Activated CD4-positive, alpha-beta T cell treated with anti-CD3 and anti-CD28 coated beads, Interleukin-2, Interleukin-6, amounts not matched to agents 100 ng/mL and 50 ng/mL, durations not matched to agents 16 hours and 8 hours (primary cell): ENCODE data around the gene BCL2L2.
A peak's percentile ranks its signal among the peaks of the same experiment; 100 is the strongest.

Source experiments
- DNase-seq: peaks from one replicate; pipeline ENCODE4 v3.0.0-alpha.2; 2020

The BCL2L2 gene

DNA sequence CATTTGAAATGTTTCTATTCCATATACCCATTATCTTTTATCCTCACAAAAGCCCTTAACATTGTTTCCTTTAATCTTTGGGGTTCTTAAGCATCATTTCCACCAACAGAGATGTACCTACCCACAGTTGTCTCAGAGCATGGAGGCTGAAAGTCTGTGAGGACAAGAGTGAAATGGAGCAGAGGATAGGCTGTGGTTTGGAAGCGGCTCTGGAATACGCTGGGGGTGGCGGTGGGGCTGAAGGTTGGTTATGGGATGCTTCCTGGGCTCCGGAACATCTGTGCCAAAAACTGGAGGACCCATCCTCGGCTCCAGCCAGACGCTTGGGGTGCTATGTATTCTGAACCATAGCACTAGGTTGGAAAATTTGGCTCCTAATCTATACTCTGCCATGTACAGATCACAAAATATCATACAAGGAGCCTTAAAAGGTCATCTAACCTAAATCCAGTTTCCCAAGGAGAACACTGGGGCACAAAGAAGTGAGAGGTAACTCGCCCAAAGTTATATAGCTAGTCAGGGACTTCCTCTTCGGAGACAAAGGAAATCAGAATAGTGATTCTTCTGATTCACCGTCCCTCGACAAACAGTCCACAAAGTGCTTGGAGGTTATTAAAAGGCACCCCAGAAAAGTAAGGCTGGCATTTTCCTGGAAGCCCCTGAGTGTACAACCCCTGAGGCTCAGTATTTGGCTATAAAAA, 6.5 kb upstream of the BCL2L2 start:
- DNase-seq, result peak; percentile 13

DNA sequence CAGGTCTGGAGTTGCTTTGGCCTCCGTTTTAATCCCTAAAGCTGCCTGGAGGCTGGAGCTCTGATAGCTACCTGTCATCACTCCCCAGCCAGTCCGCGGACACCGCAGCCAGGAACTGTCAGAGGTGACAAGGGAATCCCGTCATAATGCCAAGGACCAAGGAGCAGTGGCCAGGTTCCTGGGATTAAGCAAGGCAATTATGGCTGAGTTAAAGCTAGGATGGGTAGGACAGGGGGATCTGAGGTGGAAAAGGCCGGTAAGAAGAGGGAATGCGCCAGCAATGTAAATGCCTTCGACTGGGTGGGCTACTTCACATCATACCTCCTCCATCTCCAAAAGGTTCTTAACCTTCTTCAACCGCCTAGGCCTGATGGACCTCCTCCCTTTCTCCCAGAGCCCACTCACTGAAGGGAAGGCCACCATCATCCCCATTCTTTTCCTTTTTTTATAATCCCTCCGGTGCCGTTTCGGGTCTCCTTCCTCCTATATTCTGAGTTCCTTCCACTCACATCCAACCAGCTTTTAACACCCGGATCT, 5.9 kb upstream of the BCL2L2 start:
- DNase-seq, result peak; percentile 21

DNA sequence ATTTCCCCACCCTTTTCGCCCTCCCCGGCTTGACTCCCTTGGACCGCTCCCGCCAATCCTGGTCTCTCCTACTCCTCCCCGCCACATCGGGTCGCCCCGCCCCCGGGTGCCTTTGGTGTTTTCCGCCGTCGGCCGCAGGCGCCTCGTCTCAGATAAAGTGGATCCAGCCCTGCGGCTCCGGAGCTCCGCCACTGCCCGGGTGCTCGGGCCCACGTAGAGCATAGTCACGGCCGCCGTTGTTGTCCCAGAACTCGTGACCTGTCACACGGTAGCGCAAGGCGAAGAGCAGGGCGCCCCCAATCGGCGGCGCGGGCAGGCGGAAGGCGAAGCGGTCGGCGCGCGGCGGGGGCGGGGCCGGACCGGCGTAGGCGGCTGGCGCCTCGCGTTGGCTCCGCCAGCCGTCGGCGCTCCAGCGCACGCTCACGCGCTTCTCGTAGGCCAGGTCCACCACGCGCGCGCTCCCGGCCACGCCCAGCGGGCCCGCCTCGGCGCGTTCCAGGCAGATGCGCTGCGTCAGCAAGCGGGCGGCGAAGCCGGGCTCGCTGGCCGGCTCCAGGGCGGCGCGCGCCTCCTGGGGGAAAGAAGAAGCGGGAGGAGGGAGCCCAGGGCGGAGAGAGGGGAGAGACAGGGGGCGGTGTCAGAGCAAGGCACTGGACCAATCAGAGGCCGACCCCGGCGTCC, 5.2 kb upstream of the BCL2L2 start:
- DNase-seq, result peak; percentile 99

GRCh38 chr14:23301969-23302289, 4.7 kb upstream of the BCL2L2 start:
- DNase-seq, result no peak

DNA sequence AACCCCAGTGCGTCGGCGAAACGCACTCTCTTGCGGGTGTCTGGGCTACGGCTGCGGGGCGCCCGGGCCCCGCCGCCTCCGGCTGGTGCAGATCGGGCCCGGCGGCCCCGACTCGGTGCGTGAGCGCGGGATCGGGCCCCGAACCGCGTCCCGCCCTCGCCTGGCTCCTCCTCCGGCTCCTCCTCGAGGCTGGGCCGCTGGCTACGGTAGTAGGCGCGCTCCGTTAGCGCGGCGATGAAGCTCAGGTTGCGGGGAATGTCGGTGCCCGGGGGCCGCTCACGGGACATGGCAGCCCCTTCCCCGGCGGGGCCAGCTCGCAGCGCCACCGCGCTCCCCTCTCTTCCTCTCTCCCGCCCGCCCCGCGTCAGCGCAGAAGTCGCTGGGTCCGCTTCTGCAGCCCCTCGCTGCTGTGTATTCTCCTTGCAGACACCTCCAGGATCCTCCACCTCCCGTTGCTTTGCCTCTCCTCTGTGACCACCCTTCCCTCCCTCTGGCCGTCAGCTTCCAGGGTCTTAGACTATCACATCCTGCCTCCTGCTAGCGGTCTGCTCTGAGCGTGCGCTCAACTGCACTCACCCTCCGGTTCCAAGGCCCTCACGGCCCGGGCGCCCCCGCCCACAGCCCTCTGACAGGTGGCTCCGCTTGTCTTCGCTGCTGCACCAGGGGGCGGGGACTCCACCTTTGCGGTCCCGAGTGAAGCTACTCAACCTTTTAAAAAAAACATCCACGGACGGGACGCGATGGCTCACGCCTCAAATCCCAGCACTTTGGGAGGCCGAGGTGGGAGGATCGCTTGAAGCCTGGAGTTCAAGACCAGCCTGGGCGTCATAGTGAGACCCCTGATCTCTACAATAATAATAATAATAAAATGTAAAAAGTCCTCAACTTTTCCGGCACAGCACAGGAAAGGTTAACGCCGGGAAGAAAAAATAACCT, 4.1 kb upstream of the BCL2L2 start, which contains the start of gene PPP1R3E:
TSS of gene PPP1R3E (minus strand) at position 570 of the 936 bp plus-strand sequence. CDS start at position 287, 283 bp downstream.
- peak; percentile 87 for DNase-seq

- DNase-seq, result no peak
Observed at GRCh38 chr14:23307146-23307530, 505 bp downstream of the BCL2L2 start.

GRCh38 chr14:23307687-23308644, 1.3 kb downstream of the BCL2L2 start:
- no peak for DNase-seq

GRCh38 chr14:23308721-23309445, 2.2 kb downstream of the BCL2L2 start:
- DNase-seq, result no peak

- DNase-seq, result no peak
Observed at GRCh38 chr14:23310546-23310945, 3.9 kb downstream of the BCL2L2 start.

DNA sequence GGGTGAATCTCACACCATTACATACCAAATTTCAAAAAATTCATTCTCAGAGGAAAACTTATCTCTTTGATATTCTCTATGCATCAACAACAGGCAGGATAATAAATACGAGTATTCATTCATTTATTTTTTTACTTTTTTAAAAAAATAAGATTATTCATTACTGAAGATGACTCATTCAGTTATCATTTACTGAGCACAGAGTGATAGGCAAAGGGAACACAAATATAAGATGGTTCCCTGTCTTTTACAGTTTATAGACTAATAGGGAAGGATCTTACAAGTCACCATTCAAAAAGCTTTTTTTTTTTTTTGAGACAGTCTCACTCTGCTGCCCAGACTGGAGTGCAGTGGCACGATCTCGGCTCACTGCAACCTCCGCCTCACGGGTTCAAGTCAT, 9.7 kb downstream of the BCL2L2 start:
- DNase-seq, result no peak

DNA sequence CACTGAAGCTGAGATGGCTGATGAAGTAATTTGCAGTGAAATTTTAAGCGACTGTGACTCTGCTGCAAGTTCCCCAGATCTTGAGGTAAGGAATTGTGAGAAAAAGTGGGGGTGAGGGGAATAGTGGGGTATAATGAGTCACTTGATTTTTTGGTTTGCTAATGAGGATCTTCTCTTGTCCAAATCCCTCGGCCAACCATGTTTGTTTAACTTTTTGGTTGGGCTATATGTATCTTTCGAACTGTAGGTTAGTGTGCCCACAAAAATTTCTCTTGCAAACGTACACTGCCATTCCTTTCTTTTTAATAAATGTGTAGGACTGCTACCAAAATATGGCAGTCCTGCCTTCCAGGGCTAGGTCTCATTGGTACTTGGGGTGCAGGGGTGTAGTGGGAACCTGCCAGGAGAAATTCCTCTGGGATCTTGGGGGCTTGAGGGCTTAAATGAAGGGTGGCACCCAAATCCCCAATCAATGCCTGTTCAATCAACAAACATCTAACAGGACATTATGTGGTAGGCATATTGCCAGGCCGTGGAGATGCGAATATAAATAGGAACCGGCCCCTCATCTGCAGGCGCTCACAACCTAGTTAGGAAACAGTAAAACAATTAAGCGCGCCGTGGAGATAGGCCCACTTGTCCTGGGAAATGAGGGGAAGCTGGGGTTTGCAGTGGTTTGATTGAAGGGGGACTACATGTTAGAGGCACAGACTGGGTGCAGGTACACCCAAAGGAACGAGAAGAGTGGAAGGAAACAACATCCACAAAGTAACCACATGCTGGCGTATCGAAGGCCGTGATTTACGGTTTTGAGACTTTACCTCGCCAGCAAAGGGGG, 13.3 kb downstream of the BCL2L2 start:
- no peak for DNase-seq

GRCh38 chr14:23320584-23321571, 14.2 kb downstream of the BCL2L2 start, which contains the start of gene PABPN1:
Gene PABPN1, plus strand, starts transcription at chr14:23321457. Its CDS starts 13 bp downstream, at chr14:23321470.
- peak; percentile 99 for DNase-seq

DNA sequence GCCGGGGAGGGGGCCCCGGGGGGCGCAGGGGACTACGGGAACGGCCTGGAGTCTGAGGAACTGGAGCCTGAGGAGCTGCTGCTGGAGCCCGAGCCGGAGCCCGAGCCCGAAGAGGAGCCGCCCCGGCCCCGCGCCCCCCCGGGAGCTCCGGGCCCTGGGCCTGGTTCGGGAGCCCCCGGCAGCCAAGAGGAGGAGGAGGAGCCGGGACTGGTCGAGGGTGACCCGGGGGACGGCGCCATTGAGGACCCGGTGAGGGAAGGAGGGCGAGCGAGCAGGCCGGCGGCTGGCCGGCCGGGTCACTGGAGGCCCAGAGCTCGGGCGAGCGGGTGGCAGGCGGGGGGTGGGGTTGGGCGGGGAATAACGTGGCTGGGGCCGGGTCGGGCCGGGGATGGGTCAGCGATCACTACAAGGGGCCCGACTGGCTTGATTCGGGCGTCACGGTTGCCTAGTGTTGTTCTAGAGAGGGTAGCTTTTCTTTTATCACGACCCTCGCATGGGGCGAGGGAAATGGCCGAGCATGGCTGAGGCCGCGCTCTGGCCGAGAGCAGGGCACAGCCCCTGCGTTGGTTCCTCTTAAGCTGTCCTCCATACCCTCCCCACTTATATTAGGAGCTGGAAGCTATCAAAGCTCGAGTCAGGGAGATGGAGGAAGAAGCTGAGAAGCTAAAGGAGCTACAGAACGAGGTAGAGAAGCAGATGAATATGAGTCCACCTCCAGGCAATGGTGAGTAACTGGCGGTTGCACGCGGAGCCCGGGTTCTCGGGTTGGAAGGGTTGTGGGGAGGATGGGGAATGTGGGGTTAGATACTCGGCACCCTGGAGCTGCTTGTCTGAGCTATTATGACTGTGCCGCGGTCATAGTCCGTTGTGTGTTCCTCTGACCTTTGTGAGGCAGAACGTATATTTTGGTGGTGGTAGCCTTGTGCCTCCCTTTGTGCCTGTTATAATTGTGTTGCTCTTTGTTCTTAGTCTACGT, 15.2 kb downstream of the BCL2L2 start:
- peak; percentile 73 for DNase-seq

- no peak for DNase-seq
Observed at GRCh38 chr14:23322568-23323517, 16.2 kb downstream of the BCL2L2 start.

DNA sequence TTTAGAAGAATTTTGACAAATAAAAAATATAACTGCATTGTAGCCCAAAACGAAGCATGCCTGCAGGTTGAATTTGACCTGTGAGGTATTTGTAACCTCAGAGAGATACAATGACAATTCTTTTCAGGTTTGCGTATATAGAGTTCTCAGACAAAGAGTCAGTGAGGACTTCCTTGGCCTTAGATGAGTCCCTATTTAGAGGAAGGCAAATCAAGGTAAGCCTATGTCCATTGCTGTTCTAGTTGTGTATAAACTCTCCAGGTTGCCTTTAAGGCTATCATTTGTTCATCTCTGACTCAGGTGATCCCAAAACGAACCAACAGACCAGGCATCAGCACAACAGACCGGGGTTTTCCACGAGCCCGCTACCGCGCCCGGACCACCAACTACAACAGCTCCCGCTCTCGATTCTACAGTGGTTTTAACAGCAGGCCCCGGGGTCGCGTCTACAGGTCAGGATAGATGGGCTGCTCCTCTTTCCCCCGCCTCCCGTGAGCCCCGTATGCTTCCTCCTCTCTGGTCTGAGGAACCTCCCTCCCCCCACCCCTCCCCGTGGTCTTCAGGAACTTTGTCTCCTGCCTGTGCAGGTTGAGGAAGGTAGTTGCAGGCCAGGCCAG, 17.3 kb downstream of the BCL2L2 start:
- DNase-seq, result no peak

DNA sequence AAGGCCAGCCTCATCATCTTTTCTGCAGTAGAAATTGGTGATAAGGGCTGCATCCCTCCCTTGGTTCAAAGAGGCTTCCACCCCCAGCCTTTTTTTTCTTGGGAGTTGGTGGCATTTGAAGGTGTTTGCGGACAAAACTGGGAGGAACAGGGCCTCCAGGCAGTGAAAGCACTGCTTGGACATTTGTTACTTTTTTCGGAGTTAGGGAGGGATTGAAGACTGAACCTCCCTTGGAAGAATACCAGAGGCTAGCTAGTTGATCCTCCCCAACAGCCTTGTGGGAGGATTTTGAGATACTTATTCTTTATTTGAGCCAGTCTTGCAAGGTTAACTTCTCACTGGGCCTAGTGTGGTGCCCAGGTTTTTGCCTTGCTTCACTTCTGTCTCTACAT, 17.8 kb downstream of the BCL2L2 start:
- DNase-seq, result no peak
